ENCODE data around the gene CALHM4.

GRCh38 chr6:116522896-116523295 is 30.7 kb upstream of the CALHM4 start:
- TF ChIP-seq GATA2 (IDR thresholded peaks at IDR 0.05; ENCODE audit: low read depth, low read length), result no peak
- no peak for TF ChIP-seq GATA3 (IDR thresholded peaks at IDR 0.05; ENCODE audit: low read depth, low read length)
